Prostate gland (tissue), 2 donors: Measurements from ENCODE around the gene SGCA.

Source experiments
- POLR2A ChIP-seq: fragments of 450-650 bp; IDR thresholded peaks from one replicate; pipeline ENCODE4 v1.6.1; 2016; ENCODE audit warnings: antibody characterized with exemption, mild to moderate bottlenecking
- TF ChIP-seq, protein P1 (sequence below), 4 experiments: fragments of 200-600 bp in 2 of 4; fragments of 450-650 bp in 2 of 4; sonication (generic) in 2 of 4; IDR thresholded peaks; 1 replicate in 3 of 4; 2 replicates in 1 of 4; pipeline ENCODE4 v1.5.1; 2016 to 2019; ENCODE audit warnings: antibody characterized with exemption in 4 of 4, mild to moderate bottlenecking in 2 of 4, moderate library complexity in 2 of 4

- TF ChIP-seq, protein P1, sequence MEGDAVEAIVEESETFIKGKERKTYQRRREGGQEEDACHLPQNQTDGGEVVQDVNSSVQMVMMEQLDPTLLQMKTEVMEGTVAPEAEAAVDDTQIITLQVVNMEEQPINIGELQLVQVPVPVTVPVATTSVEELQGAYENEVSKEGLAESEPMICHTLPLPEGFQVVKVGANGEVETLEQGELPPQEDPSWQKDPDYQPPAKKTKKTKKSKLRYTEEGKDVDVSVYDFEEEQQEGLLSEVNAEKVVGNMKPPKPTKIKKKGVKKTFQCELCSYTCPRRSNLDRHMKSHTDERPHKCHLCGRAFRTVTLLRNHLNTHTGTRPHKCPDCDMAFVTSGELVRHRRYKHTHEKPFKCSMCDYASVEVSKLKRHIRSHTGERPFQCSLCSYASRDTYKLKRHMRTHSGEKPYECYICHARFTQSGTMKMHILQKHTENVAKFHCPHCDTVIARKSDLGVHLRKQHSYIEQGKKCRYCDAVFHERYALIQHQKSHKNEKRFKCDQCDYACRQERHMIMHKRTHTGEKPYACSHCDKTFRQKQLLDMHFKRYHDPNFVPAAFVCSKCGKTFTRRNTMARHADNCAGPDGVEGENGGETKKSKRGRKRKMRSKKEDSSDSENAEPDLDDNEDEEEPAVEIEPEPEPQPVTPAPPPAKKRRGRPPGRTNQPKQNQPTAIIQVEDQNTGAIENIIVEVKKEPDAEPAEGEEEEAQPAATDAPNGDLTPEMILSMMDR (IDR thresholded peaks at IDR 0.05): no peak
- TF ChIP-seq POLR2A: no peak
These were observed 43.9 kb downstream of the SGCA start for GRCh38 chr17:50209472-50210239.
